Measurements from ENCODE around the gene CRYBA2.

- TF ChIP-seq POLR2A (IDR thresholded peaks at IDR 0.05), result no peak
- TF ChIP-seq, protein P1, sequence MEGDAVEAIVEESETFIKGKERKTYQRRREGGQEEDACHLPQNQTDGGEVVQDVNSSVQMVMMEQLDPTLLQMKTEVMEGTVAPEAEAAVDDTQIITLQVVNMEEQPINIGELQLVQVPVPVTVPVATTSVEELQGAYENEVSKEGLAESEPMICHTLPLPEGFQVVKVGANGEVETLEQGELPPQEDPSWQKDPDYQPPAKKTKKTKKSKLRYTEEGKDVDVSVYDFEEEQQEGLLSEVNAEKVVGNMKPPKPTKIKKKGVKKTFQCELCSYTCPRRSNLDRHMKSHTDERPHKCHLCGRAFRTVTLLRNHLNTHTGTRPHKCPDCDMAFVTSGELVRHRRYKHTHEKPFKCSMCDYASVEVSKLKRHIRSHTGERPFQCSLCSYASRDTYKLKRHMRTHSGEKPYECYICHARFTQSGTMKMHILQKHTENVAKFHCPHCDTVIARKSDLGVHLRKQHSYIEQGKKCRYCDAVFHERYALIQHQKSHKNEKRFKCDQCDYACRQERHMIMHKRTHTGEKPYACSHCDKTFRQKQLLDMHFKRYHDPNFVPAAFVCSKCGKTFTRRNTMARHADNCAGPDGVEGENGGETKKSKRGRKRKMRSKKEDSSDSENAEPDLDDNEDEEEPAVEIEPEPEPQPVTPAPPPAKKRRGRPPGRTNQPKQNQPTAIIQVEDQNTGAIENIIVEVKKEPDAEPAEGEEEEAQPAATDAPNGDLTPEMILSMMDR (IDR thresholded peaks at IDR 0.05), result no peak
Observed at GRCh38 chr2:219035942-219036341, 42.7 kb upstream of the CRYBA2 start.
